Measurements from ENCODE around the gene MYO19.
"Not testable (repeated sequence)": the region's sequence is repeated elsewhere in the genome, so short reads cannot be mapped to it uniquely, and the experiment has no call there.

MYO19 gene

GRCh38 chr17:36461330-36462110, 73.1 kb downstream of the MYO19 start:
- DNase-seq = no peak

DNA sequence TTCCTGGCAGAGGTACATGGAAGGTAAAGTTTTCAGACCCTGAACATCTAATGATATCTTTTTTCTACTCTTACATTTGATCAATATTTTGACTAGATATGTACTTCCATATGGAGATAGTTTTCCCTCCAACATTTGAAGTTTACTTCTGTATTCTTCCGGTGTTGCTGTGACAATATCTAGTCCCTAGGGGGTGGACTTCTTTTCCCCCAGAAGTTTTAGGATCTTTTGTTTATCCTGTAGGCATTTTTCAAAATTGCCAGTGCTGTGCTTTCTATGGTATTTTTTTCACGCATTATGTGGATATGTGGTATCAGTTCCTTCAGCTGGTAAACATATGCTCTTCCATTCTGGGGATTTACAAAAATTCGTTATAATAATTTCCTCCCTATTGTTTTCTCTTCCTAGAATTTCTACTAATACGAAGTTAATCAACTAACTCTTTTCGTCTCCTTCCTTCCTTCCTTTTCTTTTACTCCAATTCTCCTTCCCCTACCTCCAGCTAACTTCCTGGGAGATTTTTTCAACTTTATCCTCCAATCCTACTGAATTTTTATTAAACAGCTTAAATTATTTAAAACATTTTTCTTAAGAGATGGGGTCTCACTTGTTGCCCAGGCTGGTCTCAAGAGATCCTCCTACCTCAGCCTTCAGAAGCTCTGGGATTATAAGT, 74.3 kb downstream of the MYO19 start:
- no peak for DNase-seq

- no peak for DNase-seq
Observed at GRCh38 chr17:36459601-36460000, 75.1 kb downstream of the MYO19 start.

DNA sequence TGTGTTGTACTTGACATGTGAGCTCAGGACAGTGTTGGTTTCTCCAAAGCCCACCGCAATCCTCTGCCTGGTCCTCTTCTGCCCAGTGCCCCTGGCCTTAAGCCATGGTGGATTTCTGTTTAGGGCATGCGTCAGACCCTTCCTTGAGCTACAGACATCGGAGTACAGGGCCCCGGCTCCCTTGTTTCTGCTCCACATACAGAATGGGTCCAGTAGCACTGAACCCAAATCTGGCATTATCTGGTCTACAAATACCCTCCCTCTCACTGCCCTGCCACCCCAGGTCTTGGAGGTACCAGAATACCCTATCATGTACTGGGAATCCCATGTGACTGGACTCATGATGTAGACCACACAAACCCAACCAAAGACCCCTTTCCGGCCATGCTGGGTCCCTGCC, 75.6 kb downstream of the MYO19 start:
- no peak for DNase-seq

DNA sequence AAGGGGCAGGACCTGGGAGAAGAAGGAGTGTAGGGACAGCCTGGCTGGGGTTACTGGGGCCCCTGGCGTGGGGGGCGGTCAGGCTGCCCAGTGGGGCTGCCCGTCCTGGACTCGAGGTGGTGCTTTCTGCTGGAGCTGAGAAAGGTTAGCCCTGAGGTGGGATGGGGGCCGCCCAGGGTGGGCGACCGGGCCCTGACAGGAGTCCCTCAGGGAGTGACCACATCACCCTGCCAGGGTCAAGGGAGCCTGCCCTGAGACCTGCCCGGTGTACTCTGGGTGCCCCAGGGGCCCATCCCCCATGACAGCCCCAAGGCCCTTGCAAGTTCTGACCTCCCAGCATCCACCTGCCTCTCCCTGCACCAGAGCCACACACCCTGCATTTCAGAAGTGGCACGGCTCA, 77.0 kb downstream of the MYO19 start:
- DNase-seq = not testable (repeated sequence)

GRCh38 chr17:36452888-36453287, 81.8 kb downstream of the MYO19 start:
- DNase-seq = not testable (repeated sequence)

GRCh38 chr17:36449997-36450396, 84.7 kb downstream of the MYO19 start:
- DNase-seq = not testable (repeated sequence)
